IMR-90 (cell line): ENCODE data around the gene MGST2. TPM values are rescaled to one million over a fixed set of nuclear protein-coding genes. Genes with fewer than 3 reads are reported as not detected.

Experiments used
- ATAC-seq: fragments of 200-7000 bp; cut with Tn5 transposase; 2 replicates; pipeline ENCODE4 v1.9.1; 2020; ENCODE audit warnings: low read depth, mild to moderate bottlenecking, moderate library complexity
- BruUV-seq: library from RNA; stranded (reverse); fragments of 400-500 nt; replicated peaks from 2 replicates; lab custom pipeline; 2021; lab: Mats Ljungman, UMichigan
- CTCF ChIA-PET: fragments of 300-600 bp; formaldehyde crosslinking; extraction: SDS; loops from one replicate; lab custom pipeline; 2021; ENCODE audit warnings: antibody characterized with exemption; lab: Yijun Ruan, JAX
- POLR2A ChIA-PET: fragments of 300-600 bp; sonication (Branson Sonifier 250); formaldehyde crosslinking; loops from one replicate; lab custom pipeline; 2022; ENCODE audit warnings: antibody characterized with exemption; ENCODE audit not compliant: unreplicated experiment; lab: Charles Lee
- DNase-seq: peaks from one replicate; pipeline ENCODE4 v3.0.0; 2013
- H2AFZ ChIP-seq: replicated peaks from 2 replicates; pipeline ENCODE3; 2013; ENCODE audit warnings: low read length, mild to moderate bottlenecking; ENCODE audit not compliant: poor library complexity
- H2AK5ac ChIP-seq: 2 replicates; pipeline ENCODE4 v1.6.1; 2013; ENCODE audit warnings: low read depth, low read length, inconsistent platforms
- H2AK9ac ChIP-seq: replicated peaks from 2 replicates; pipeline ENCODE3; 2013; ENCODE audit warnings: mild to moderate bottlenecking, low read depth, low read length, moderate library complexity; ENCODE audit not compliant: poor library complexity
- H2BK120ac ChIP-seq: 2 replicates; pipeline ENCODE4 v1.6.1; 2013; ENCODE audit warnings: low read depth, low read length, inconsistent platforms
- H2BK15ac ChIP-seq: 3 replicates; pipeline ENCODE4 v1.6.1; 2013; ENCODE audit warnings: low read depth, low read length, inconsistent platforms
- H2BK20ac ChIP-seq: 2 replicates; pipeline ENCODE4 v1.6.1; 2013; ENCODE audit warnings: low read depth, mild to moderate bottlenecking, inconsistent platforms, low read length, moderate library complexity
- H2BK5ac ChIP-seq: 2 replicates; pipeline ENCODE4 v1.6.1; 2013; ENCODE audit warnings: mild to moderate bottlenecking, low read depth, low read length, inconsistent platforms; ENCODE audit not compliant: poor library complexity, severe bottlenecking
- H3K14ac ChIP-seq: replicated peaks from 2 replicates; pipeline ENCODE4 v1.6.1; 2013; ENCODE audit warnings: low read depth, low read length, inconsistent platforms
- H3K18ac ChIP-seq: 2 replicates; pipeline ENCODE4 v1.6.1; 2013; ENCODE audit warnings: low read depth, low read length, control low read depth
- H3K23ac ChIP-seq: 2 replicates; pipeline ENCODE4 v1.6.1; 2013; ENCODE audit warnings: low read depth, low read length, inconsistent platforms
- H3K27ac ChIP-seq: 2 replicates; pipeline ENCODE4 v1.5.1; 2013; ENCODE audit warnings: mild to moderate bottlenecking, control low read depth, low read length; ENCODE audit not compliant: insufficient read depth
- H3K27me3 ChIP-seq: 2 replicates; pipeline ENCODE4 v1.6.1; 2013; ENCODE audit warnings: low read length; ENCODE audit not compliant: control insufficient read depth, insufficient read depth
- H3K36me3 ChIP-seq: 2 replicates; pipeline ENCODE4 v1.6.1; 2013; ENCODE audit warnings: low read length, mixed read lengths; ENCODE audit not compliant: control insufficient read depth, insufficient read depth
- H3K4ac ChIP-seq: 2 replicates; pipeline ENCODE4 v1.6.1; 2013; ENCODE audit warnings: low read depth, low read length, inconsistent platforms
- H3K4me1 ChIP-seq: 2 replicates; pipeline ENCODE4 v1.6.1; 2013; ENCODE audit warnings: low read length, mixed read lengths; ENCODE audit not compliant: control insufficient read depth, insufficient read depth
- H3K4me2 ChIP-seq: 2 replicates; pipeline ENCODE4 v1.6.1; 2013; ENCODE audit warnings: low read depth, mild to moderate bottlenecking, control low read depth, low read length, moderate library complexity
- H3K4me3 ChIP-seq: 2 replicates; pipeline ENCODE4 v1.5.1; 2013; ENCODE audit warnings: low read depth, mild to moderate bottlenecking, control low read depth, low read length, moderate library complexity; ENCODE audit not compliant: insufficient read depth
- H3K56ac ChIP-seq: 2 replicates; pipeline ENCODE4 v1.6.1; 2013; ENCODE audit warnings: low read length, inconsistent platforms; ENCODE audit not compliant: insufficient read depth; ENCODE audit errors: extremely low read depth
- H3K79me1 ChIP-seq, 2 experiments: 2 replicates each; pipeline ENCODE4 v1.6.1; 2013; ENCODE audit warnings: low read length in 2 of 2, inconsistent platforms in 1 of 2, low read depth in 1 of 2
- H3K9ac ChIP-seq: 2 replicates; pipeline ENCODE4 v1.6.1; 2013; ENCODE audit warnings: low read depth, low read length, control low read depth
- H3K9me1 ChIP-seq: 2 replicates; pipeline ENCODE4 v1.6.1; 2013; ENCODE audit warnings: low read length, inconsistent platforms; ENCODE audit not compliant: insufficient read depth
- H3K9me3 ChIP-seq: 2 replicates; pipeline ENCODE4 v1.6.1; 2013; ENCODE audit warnings: low read length; ENCODE audit not compliant: control insufficient read depth, insufficient read depth
- H4K20me1 ChIP-seq: 2 replicates; pipeline ENCODE4 v1.6.1; 2013; ENCODE audit warnings: low read length, inconsistent platforms; ENCODE audit not compliant: insufficient read depth
- H4K5ac ChIP-seq: 2 replicates; pipeline ENCODE4 v1.6.1; 2013; ENCODE audit warnings: mild to moderate bottlenecking, low read depth, low read length, control low read depth
- H4K8ac ChIP-seq, 2 experiments: 2 replicates each; pipeline ENCODE4 v1.6.1; 2013; ENCODE audit warnings: low read depth in 2 of 2, low read length in 2 of 2, control low read depth in 1 of 2, inconsistent platforms in 1 of 2
- H4K91ac ChIP-seq: 2 replicates; pipeline ENCODE4 v1.6.1; 2013; ENCODE audit warnings: low read depth, low read length, inconsistent platforms; ENCODE audit not compliant: insufficient read depth
- CHD1 ChIP-seq: IDR thresholded peaks from 2 replicates; pipeline ENCODE4 v1.6.1; 2012; ENCODE audit warnings: low read depth, low read length, improper control_type of control experiment
- ELK1 ChIP-seq: fragments of 150-350 bp; IDR thresholded peaks from 2 replicates; pipeline ENCODE4 v1.6.1; 2016; ENCODE audit warnings: low read depth, mild to moderate bottlenecking, low read length, moderate library complexity, borderline replicate concordance
- MAFK ChIP-seq: IDR thresholded peaks from 2 replicates; pipeline ENCODE4 v1.6.1; 2012; ENCODE audit warnings: low read depth, low read length, improper control_type of control experiment
- MXI1 ChIP-seq: IDR thresholded peaks from 2 replicates; pipeline ENCODE4 v1.6.1; 2012; ENCODE audit warnings: low read depth, mild to moderate bottlenecking, low read length, moderate library complexity, borderline replicate concordance
- NFE2L2 ChIP-seq: fragments of 150-350 bp; IDR thresholded peaks from 2 replicates; pipeline ENCODE4 v1.6.1; 2016; ENCODE audit warnings: low read depth, mild to moderate bottlenecking, low read length
- RAD21 ChIP-seq: IDR thresholded peaks from 2 replicates; pipeline ENCODE4 v1.6.1; 2012; ENCODE audit warnings: low read length, improper control_type of control experiment
- RCOR1 ChIP-seq: IDR thresholded peaks from 2 replicates; pipeline ENCODE4 v1.6.1; 2012; ENCODE audit warnings: mild to moderate bottlenecking, low read length, improper control_type of control experiment; ENCODE audit not compliant: insufficient replicate concordance
- RFX5 ChIP-seq: IDR thresholded peaks from 2 replicates; pipeline ENCODE4 v1.8.0; 2012; ENCODE audit warnings: low read depth, mild to moderate bottlenecking, low read length, moderate library complexity
- USF2 ChIP-seq: fragments of 150-350 bp; IDR thresholded peaks from 2 replicates; pipeline ENCODE4 v1.6.1; 2017; ENCODE audit warnings: mild to moderate bottlenecking, antibody characterized with exemption, low read length, low read depth
- WGBS, 2 experiments: methylation state at CpG; one replicate each; pipeline versions ENCODE4 v1.1.5 to v1.1.7; 2013; ENCODE audit warnings: missing lambda C conversion rate in 2 of 2; ENCODE audit not compliant: insufficient read length in 1 of 2; ENCODE audit errors: extremely low coverage in 2 of 2; 5-methylcytosine and 5-hydroxymethylcytosine counted together
- dilution Hi-C: fragments of 300-500 bp; cut with HindIII; formaldehyde crosslinking; loops from one replicate; pipeline ENCODE4 v1.14.3; 2018; ENCODE audit warnings: low sequenced_read_pairs; ENCODE audit not compliant: unreplicated experiment
- in situ Hi-C: fragments of 300-500 bp; cut with MboI; formaldehyde crosslinking; loops from 3 replicates; pipeline ENCODE4 v1.14.3; 2019; ENCODE audit warnings: low sequenced_read_pairs, inconsistent platforms, mixed read lengths
- intact Hi-C: fragments of 100-400 bp; cut with micrococcal nuclease; formaldehyde crosslinking; loops from 2 replicates; pipeline ENCODE4 v1.10.0; 2022
- polyA plus RNA-seq, 3 experiments: library from polyadenylated mRNA; depleted of rRNA; stranded (reverse); fragments of >200 nt; gene quantifications; 2 replicates each; pipeline ENCODE4 v1.2.3, GENCODE V29; 2012; ENCODE audit warnings: low replicate concordance in 1 of 3
- total RNA-seq: library from RNA; depleted of rRNA; stranded (reverse); fragments of >200 nt; gene quantifications from 2 replicates; pipeline ENCODE4 v1.2.3, GENCODE V29; 2012

Gene MGST2
- total and polyA plus RNA-seq, 2 of the 4 experiments (the other 2 are of a cell fraction): 4.8 to 10.5 TPM

GRCh38 chr4:139710073-139710472 is 44.5 kb downstream of the MGST2 start:
- BruUV-seq: no TSS peak
- H3K27ac ChIP-seq: no peak overlapping the region
- WGBS, 2 experiments: no CpG with 5 or more reads among the region's 2 CpGs
- H2AFZ ChIP-seq: no peak overlapping the region
- no peak overlapping the region for H3K9ac ChIP-seq
- H3K56ac ChIP-seq: no peak overlapping the region
- H3K4me2 ChIP-seq: no peak overlapping the region
- no peak overlapping the region for H4K8ac ChIP-seq
- no peak overlapping the region for H2AK9ac ChIP-seq
- H3K4me1 ChIP-seq: no peaks in the 10 kb centered on the region
- H2BK20ac ChIP-seq: no peak overlapping the region
- H2BK120ac ChIP-seq: no peak overlapping the region
- no peaks in the 10 kb centered on the region for H3K79me1 ChIP-seq
- no peak overlapping the region for H3K4me3 ChIP-seq
- H3K18ac ChIP-seq: no peak overlapping the region
- dilution Hi-C loops (no loop called here), in situ Hi-C loops (no loop called here), intact Hi-C loops (no loop called here)
- TF ChIP-seq RAD21 (no peak), RFX5 (no peak), MXI1 (no peak), ELK1 (no peak), RCOR1 (no peak), MAFK (no peak), NFE2L2 (no peak), CHD1 (no peak), USF2 (no peak)
- no peak overlapping the region for H2BK15ac ChIP-seq
- CTCF ChIA-PET: no interaction called here
- no peak overlapping the region for H3K23ac ChIP-seq
- H4K20me1 ChIP-seq: no peaks in the 10 kb centered on the region
- H2AK5ac ChIP-seq: no peak overlapping the region
- H3K9me3 ChIP-seq: no peaks in the 10 kb centered on the region
- H3K27me3 ChIP-seq: no peaks in the 10 kb centered on the region
- peak; percentile 45 for DNase-seq
- H3K4ac ChIP-seq: no peak overlapping the region
- POLR2A ChIA-PET: no interaction called here
- no peak overlapping the region for H3K14ac ChIP-seq
- no peak overlapping the region for H4K5ac ChIP-seq
- H4K91ac ChIP-seq: no peak overlapping the region
- no peaks in the 10 kb centered on the region for H3K9me1 ChIP-seq
- peak; percentile 32; the same call in 1 of the 2 replicates for ATAC-seq
- H2BK5ac ChIP-seq: no peak overlapping the region
- H3K36me3 ChIP-seq: no peaks in the 10 kb centered on the region; the same call in 1 of the 2 replicates
